Sigmoid colon (tissue), 7 donors: ENCODE results near the gene FZD10. TPM values are rescaled to one million over a fixed set of nuclear protein-coding genes. Genes with fewer than 3 reads are reported as not detected.
A peak's percentile ranks its signal among the peaks of the same experiment; 100 is the strongest.

Experiments
- DNase-seq: peaks from one replicate; pipeline ENCODE4 v3.0.0-alpha.2; 2019
- H3K27ac ChIP-seq, 4 donors: fragments of 200-600 bp; sonication (generic); one replicate each; pipeline ENCODE4 v1.5.1; 2016 to 2019; ENCODE audit warnings: mild to moderate bottlenecking in 1 of 4
- H3K27me3 ChIP-seq, 3 donors: fragments of 200-600 bp; sonication (generic); one replicate each; pipeline ENCODE4 v1.5.1; 2019; ENCODE audit warnings: mild to moderate bottlenecking in 1 of 3
- H3K36me3 ChIP-seq, 4 donors: fragments of 200-600 bp; sonication (generic); one replicate each; pipeline ENCODE4 v1.5.1; 2016 to 2019
- H3K4me1 ChIP-seq, 4 donors: fragments of 200-600 bp; sonication (generic); one replicate each; pipeline ENCODE4 v1.5.1; 2017 to 2019
- H3K4me3 ChIP-seq, 4 donors: fragments of 200-600 bp; sonication (generic); one replicate each; pipeline ENCODE4 v1.5.1; 2017 to 2019; ENCODE audit warnings: mild to moderate bottlenecking in 2 of 4, moderate library complexity in 1 of 4
- H3K9me3 ChIP-seq, 4 donors: fragments of 200-600 bp in 3 of 4; sonication (generic) in 3 of 4; one replicate each; pipeline versions ENCODE4 v1.5.1 to v1.6.1; 2013 to 2019
- CTCF ChIP-seq, 4 experiments: fragments of 450-650 bp in 3 of 4; fragments of 200-600 bp in 1 of 4; IDR thresholded peaks; one replicate each; pipeline ENCODE4 v1.5.1; 2016 to 2019; ENCODE audit warnings: antibody characterized with exemption in 4 of 4, mild to moderate bottlenecking in 3 of 4, moderate library complexity in 2 of 4
- EP300 ChIP-seq, 4 donors: sonication (generic); formaldehyde crosslinking; IDR thresholded peaks; one replicate each; pipeline ENCODE4 v1.6.1; 2017; ENCODE audit warnings: antibody characterized with exemption in 4 of 4
- POLR2A ChIP-seq, 2 donors: fragments of 450-650 bp; IDR thresholded peaks; one replicate each; pipeline ENCODE4 v1.6.1; 2016; ENCODE audit warnings: antibody characterized with exemption in 2 of 2, mild to moderate bottlenecking in 2 of 2, moderate library complexity in 2 of 2
- POLR2AphosphoS5 ChIP-seq, 4 donors: sonication (generic); formaldehyde crosslinking; IDR thresholded peaks; one replicate each; pipeline ENCODE4 v1.6.1; 2017; ENCODE audit warnings: antibody characterized with exemption in 4 of 4
- WGBS, 2 donors: extraction: QIAGEN DNeasy Blood & Tissue Kit; methylation state at CpG; one replicate each; pipeline ENCODE4 v1.1.7; 2013; 5-methylcytosine and 5-hydroxymethylcytosine counted together
- intact Hi-C: fragments of 100-400 bp; cut with DNase I; formaldehyde crosslinking; loops from one replicate; pipeline ENCODE4 v1.15.1; 2023
- polyA plus RNA-seq, 3 donors: library from polyadenylated mRNA; stranded (reverse); fragments of 200-250 nt; gene quantifications; one replicate each; pipeline ENCODE4 v1.2.3, GENCODE V29; 2013
- total RNA-seq, 4 donors: library from RNA; depleted of rRNA; stranded (reverse); fragments of >200 nt; gene quantifications; one replicate each; pipeline ENCODE4 v1.1.0, GENCODE V29; 2016
- donor health status: healthy with polysubstance abuse.
- donor health status: Bipolar disorder and iron deficiency.
- donor health status: healthy.

FZD10 gene
- total and polyA plus RNA-seq, 7 donors = 0.13 to 1.7 (median 0.66) TPM; not detected in 1

- Histone ChIP-seq H3K36me3 (no peaks in the 10 kb centered on the region), H3K4me3 (no peak overlapping the region), H3K27ac (no peak overlapping the region), H3K4me1 (no peaks in the 10 kb centered on the region), H3K9me3 (peaks cover 0 to 6% (median 2%) of the 10 kb centered on the region in 4 donors), H3K27me3 (peaks cover 6 to 48% (median 9%) of the 10 kb centered on the region in 3 donors)
- no peak for TF ChIP-seq POLR2AphosphoS5 (IDR thresholded peaks at IDR 0.05)
- TF ChIP-seq EP300 (IDR thresholded peaks at IDR 0.05) = no peak
- no peak for TF ChIP-seq CTCF (IDR thresholded peaks at IDR 0.05)
- TF ChIP-seq POLR2A (IDR thresholded peaks at IDR 0.05) = no peak
- WGBS, 2 donors = 13 to 25% methylated on average over 14 of the region's 14 CpGs
- intact Hi-C loops = no loop called here
- peak; percentile 36 for DNase-seq
Measured at GRCh38 chr12:130177635-130178242, 15.5 kb downstream of the FZD10 start.

GRCh38 chr12:130178282-130178681 is 16.0 kb downstream of the FZD10 start:
- 46 to 48% methylated on average over 7 of the region's 7 CpGs for WGBS, 2 donors
- Histone ChIP-seq H3K27me3 (peaks cover 6 to 46% (median 9%) of the 10 kb centered on the region in 3 donors), H3K36me3 (no peaks in the 10 kb centered on the region), H3K4me1 (no peaks in the 10 kb centered on the region), H3K9me3 (peaks cover 0 to 6% (median 2%) of the 10 kb centered on the region in 4 donors), H3K27ac (no peak overlapping the region), H3K4me3 (no peak overlapping the region)
- no peak for DNase-seq
- intact Hi-C loops = no loop called here
- TF ChIP-seq CTCF (IDR thresholded peaks at IDR 0.05) (no peak), EP300 (IDR thresholded peaks at IDR 0.05) (no peak), POLR2A (IDR thresholded peaks at IDR 0.05) (no peak), POLR2AphosphoS5 (IDR thresholded peaks at IDR 0.05) (no peak)

DNA sequence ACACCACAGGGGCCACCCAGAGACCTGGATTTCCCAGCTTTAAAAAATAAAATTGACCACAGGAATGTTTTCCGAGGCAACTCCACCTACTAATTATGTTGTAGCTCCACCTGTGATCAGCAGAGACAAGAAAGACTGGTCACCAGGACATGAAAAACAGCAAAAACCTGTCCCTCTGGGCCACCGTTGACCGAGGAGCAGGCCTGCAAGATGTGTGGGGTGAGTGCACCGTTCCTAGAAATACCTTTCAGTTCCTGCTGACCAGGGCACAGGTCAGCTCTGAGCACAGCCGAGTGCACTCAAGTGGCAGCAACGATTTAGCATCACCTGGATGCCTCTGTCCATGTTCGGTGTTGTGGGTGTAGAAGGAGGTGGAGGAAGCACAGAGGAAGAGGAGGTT is 16.9 kb downstream of the FZD10 start:
- Histone ChIP-seq H3K9me3 (peaks cover 0 to 6% (median 2%) of the 10 kb centered on the region in 4 donors), H3K4me1 (no peaks in the 10 kb centered on the region), H3K36me3 (no peaks in the 10 kb centered on the region), H3K4me3 (no peak overlapping the region), H3K27ac (no peak overlapping the region), H3K27me3 (peaks cover 6 to 46% (median 9%) of the 10 kb centered on the region in 3 donors)
- DNase-seq = peak; percentile 42
- intact Hi-C loops = no loop called here
- 71 to 78% methylated on average over 7 of the region's 7 CpGs for WGBS, 2 donors
- TF ChIP-seq POLR2AphosphoS5 (IDR thresholded peaks at IDR 0.05) (no peak), EP300 (IDR thresholded peaks at IDR 0.05) (no peak), POLR2A (IDR thresholded peaks at IDR 0.05) (no peak), CTCF (IDR thresholded peaks at IDR 0.05) (no peak)

GRCh38 chr12:130179621-130180020 is 17.4 kb downstream of the FZD10 start:
- intact Hi-C loops = no loop called here
- no peak overlapping the region for H3K4me3 ChIP-seq
- H3K9me3 ChIP-seq = peaks cover 0 to 6% (median 2%) of the 10 kb centered on the region in 4 donors
- H3K4me1 ChIP-seq = no peaks in the 10 kb centered on the region
- TF ChIP-seq POLR2A (IDR thresholded peaks at IDR 0.05) (no peak), CTCF (IDR thresholded peaks at IDR 0.05) (no peak), EP300 (IDR thresholded peaks at IDR 0.05) (no peak), POLR2AphosphoS5 (IDR thresholded peaks at IDR 0.05) (no peak)
- peaks cover 6 to 46% (median 9%) of the 10 kb centered on the region in 3 donors for H3K27me3 ChIP-seq
- peak; percentile 44 for DNase-seq
- H3K27ac ChIP-seq = no peak overlapping the region
- H3K36me3 ChIP-seq = no peaks in the 10 kb centered on the region
- WGBS, 2 donors = 86 to 88% methylated on average over 11 of the region's 11 CpGs
